MCF 10A (cell line): ENCODE data around the gene ZNF148. TPM values are rescaled to one million over a fixed set of nuclear protein-coding genes. Genes with fewer than 3 reads are reported as not detected.

Experiments
- BruUV-seq: library from RNA; stranded (reverse); fragments of 400-500 nt; replicated peaks from 2 replicates; lab custom pipeline; 2021; lab: Mats Ljungman, UMichigan
- CTCF ChIA-PET: fragments of 300-600 bp; sonication (Branson Sonifier 250); formaldehyde crosslinking; extraction: SDS; loops from one replicate; lab custom pipeline; 2021; ENCODE audit warnings: antibody characterized with exemption, inconsistent platforms; lab: Yijun Ruan, JAX
- POLR2A ChIA-PET: fragments of 300-600, 350-650 bp; sonication (Branson Sonifier 250); formaldehyde crosslinking; extraction: SDS; loops from one replicate; lab custom pipeline; 2020; ENCODE audit warnings: antibody characterized with exemption, inconsistent platforms; lab: Yijun Ruan, JAX
- DNase-seq: peaks from one replicate; pipeline ENCODE4 v3.0.0-alpha.2; 2018; ENCODE audit not compliant: unreplicated experiment
- H3K27ac Mint-ChIP-seq: one replicate; pipeline ENCODE4 v1.8.0; 2022; ENCODE audit warnings: mild to moderate bottlenecking, low read depth, mixed read lengths; ENCODE audit not compliant: unreplicated experiment
- H3K27me3 Mint-ChIP-seq: one replicate; pipeline ENCODE4 v1.8.0; 2022; ENCODE audit warnings: mixed read lengths; ENCODE audit not compliant: insufficient read depth, unreplicated experiment
- H3K36me3 Mint-ChIP-seq: one replicate; pipeline ENCODE4 v1.8.0; 2022; ENCODE audit warnings: mild to moderate bottlenecking, moderate library complexity, mixed read lengths; ENCODE audit not compliant: insufficient read depth, unreplicated experiment
- H3K4me1 Mint-ChIP-seq: one replicate; pipeline ENCODE4 v1.8.0; 2022; ENCODE audit warnings: mixed read lengths; ENCODE audit not compliant: insufficient read depth, unreplicated experiment
- H3K4me3 Mint-ChIP-seq: one replicate; pipeline ENCODE4 v1.8.0; 2022; ENCODE audit warnings: mild to moderate bottlenecking, moderate library complexity, mixed read lengths; ENCODE audit not compliant: unreplicated experiment
- H3K9me3 Mint-ChIP-seq: one replicate; pipeline ENCODE4 v1.8.0; 2022; ENCODE audit warnings: mixed read lengths; ENCODE audit not compliant: unreplicated experiment
- CTCF ChIP-seq: fragments of 200-600 bp; IDR thresholded peaks from one replicate; pipeline ENCODE4 v1.8.0; 2022; ENCODE audit warnings: antibody characterized with exemption, mild to moderate bottlenecking; ENCODE audit not compliant: unreplicated experiment
- intact Hi-C: fragments of 100-400 bp; cut with micrococcal nuclease; formaldehyde crosslinking; loops from 2 replicates; pipeline ENCODE4 v1.14.1; 2022
- total RNA-seq: library from RNA; stranded (reverse); gene quantifications from 2 replicates; pipeline ENCODE4 v1.2.3, GENCODE V29; 2022

The ZNF148 gene
- total RNA-seq, 1 experiment from 2014 or later = 35.2 TPM

GRCh38 chr3:125289429-125289981 lies 85.6 kb downstream of the ZNF148 start:
- BruUV-seq = no TSS peak
- Mint-ChIP-seq H3K9me3 (no peaks in the 10 kb centered on the region), H3K4me1 (no peaks in the 10 kb centered on the region), H3K27ac (no peak overlapping the region), H3K27me3 (no peaks in the 10 kb centered on the region), H3K4me3 (no peak overlapping the region), H3K36me3 (peaks cover 23% of the 10 kb centered on the region)
- no peak for DNase-seq
- ChIA-PET POLR2A (no interaction called here), CTCF (interaction anchor here (0.7 kb wide), 1 partner anchor 39 kb away, joined by 3 read pairs; no protein-coding TSS in a partner anchor)
- no peak for TF ChIP-seq CTCF
- intact Hi-C loops = no loop called here

GRCh38 chr3:125287248-125287647 lies 87.9 kb downstream of the ZNF148 start:
- TF ChIP-seq CTCF = no peak
- peaks cover 11% of the 10 kb centered on the region for H3K4me1 Mint-ChIP-seq
- no peaks in the 10 kb centered on the region for H3K27me3 Mint-ChIP-seq
- intact Hi-C loops = no loop called here
- H3K27ac Mint-ChIP-seq = no peak overlapping the region
- H3K4me3 Mint-ChIP-seq = no peak overlapping the region
- peaks cover 23% of the 10 kb centered on the region for H3K36me3 Mint-ChIP-seq
- POLR2A ChIA-PET = no interaction called here
- no TSS peak for BruUV-seq
- no peaks in the 10 kb centered on the region for H3K9me3 Mint-ChIP-seq
- DNase-seq = no peak
- CTCF ChIA-PET = interaction anchor here (0.6 to 0.7 kb wide), 2 partner anchors 39 to 1586 kb away, joined by 3 to 4 read pairs; no protein-coding TSS in a partner anchor

GRCh38 chr3:125281381-125281780 lies 93.7 kb downstream of the ZNF148 start:
- no peak for TF ChIP-seq CTCF
- Mint-ChIP-seq H3K4me3 (no peak overlapping the region), H3K4me1 (peaks cover 11% of the 10 kb centered on the region), H3K27me3 (no peaks in the 10 kb centered on the region), H3K9me3 (no peaks in the 10 kb centered on the region), H3K36me3 (peaks cover 20% of the 10 kb centered on the region), H3K27ac (no peak overlapping the region)
- POLR2A ChIA-PET = interaction anchor here (1.0 kb wide), 1 partner anchor 80 kb away, joined by 3 read pairs; no protein-coding TSS in a partner anchor
- DNase-seq = no peak
- intact Hi-C loops = no loop called here
- CTCF ChIA-PET = no interaction called here
- no TSS peak for BruUV-seq

GRCh38 chr3:125280668-125281361 lies 94.3 kb downstream of the ZNF148 start:
- ChIA-PET POLR2A (interaction anchor here (0.6 kb wide), 1 partner anchor 119 kb away, joined by 3 read pairs; no protein-coding TSS in a partner anchor), CTCF (no interaction called here)
- BruUV-seq = no TSS peak
- no peak for TF ChIP-seq CTCF
- Mint-ChIP-seq H3K36me3 (peaks cover 16% of the 10 kb centered on the region), H3K9me3 (no peaks in the 10 kb centered on the region), H3K4me1 (peaks cover 11% of the 10 kb centered on the region), H3K27me3 (no peaks in the 10 kb centered on the region), H3K27ac (peak overlapping the region; percentile 43), H3K4me3 (no peak overlapping the region)
- peak; percentile 70 for DNase-seq
- intact Hi-C loops = no loop called here
